CD14-positive monocyte (primary cell): Measurements from ENCODE around the gene ACSF2. TPM values are rescaled to one million over a fixed set of nuclear protein-coding genes. Genes with fewer than 3 reads are reported as not detected.

ENCODE experiments used
- DNase-seq, 3 donors: peaks; one replicate each; pipeline ENCODE4 v3.0.0-alpha.2; 2011 to 2022
- H2AFZ ChIP-seq: 2 replicates; pipeline ENCODE4 v1.6.0; 2012; ENCODE audit warnings: mild to moderate bottlenecking, low read depth, low read length, inconsistent platforms; ENCODE audit not compliant: insufficient read depth, poor library complexity, severe bottlenecking
- H3K27ac ChIP-seq, 2 donors: 1 replicate in 1 of 2; 2 replicates in 1 of 2; pipeline ENCODE4 v1.5.1; 2012 to 2013; ENCODE audit warnings: low read length in 2 of 2, control low read depth in 1 of 2, inconsistent platforms in 1 of 2, low read depth in 1 of 2, mild to moderate bottlenecking in 1 of 2
- H3K27me3 ChIP-seq, 2 donors: one replicate each; pipeline versions ENCODE4 v1.6.0 to v1.6.1; 2011 to 2013; ENCODE audit warnings: low read length in 2 of 2; ENCODE audit not compliant: control insufficient read depth in 2 of 2, insufficient read depth in 2 of 2
- H3K36me3 ChIP-seq, 2 donors: replicated peaks in 1 of 2; 1 replicate in 1 of 2; 2 replicates in 1 of 2; pipeline versions ENCODE4 v1.5.1 to v1.6.1; 2012 to 2013; ENCODE audit warnings: low read length in 2 of 2, control low read depth in 1 of 2, inconsistent platforms in 1 of 2, mild to moderate bottlenecking in 1 of 2; ENCODE audit not compliant: insufficient read depth in 2 of 2, control insufficient read depth in 1 of 2
- H3K4me1 ChIP-seq, 2 donors: 1 replicate in 1 of 2; 2 replicates in 1 of 2; pipeline versions ENCODE4 v1.5.1 to v1.6.1; 2012 to 2013; ENCODE audit warnings: low read length in 2 of 2, control low read depth in 1 of 2, inconsistent platforms in 1 of 2, mild to moderate bottlenecking in 1 of 2, moderate library complexity in 1 of 2; ENCODE audit not compliant: insufficient read depth in 2 of 2, control insufficient read depth in 1 of 2
- H3K4me2 ChIP-seq: replicated peaks from 2 replicates; pipeline ENCODE3; 2012; ENCODE audit warnings: low read length, moderate library complexity, mild to moderate bottlenecking; ENCODE audit not compliant: poor library complexity, severe bottlenecking; ENCODE audit errors: extremely low read depth
- H3K4me3 ChIP-seq, 3 experiments: fragments of 200-600 bp in 1 of 3; sonication (generic) in 1 of 3; replicated peaks in 1 of 3; 1 replicate in 2 of 3; 2 replicates in 1 of 3; pipeline ENCODE4 v1.5.1; 2011 to 2013; ENCODE audit warnings: low read length in 3 of 3, mild to moderate bottlenecking in 3 of 3, control low read depth in 2 of 3, low read depth in 2 of 3, inconsistent platforms in 1 of 3, moderate library complexity in 1 of 3
- H3K79me2 ChIP-seq: 2 replicates; pipeline ENCODE4 v1.6.0; 2012; ENCODE audit warnings: mild to moderate bottlenecking, control low read depth, inconsistent platforms, low read length, moderate library complexity; ENCODE audit not compliant: insufficient read depth
- H3K9ac ChIP-seq: 2 replicates; pipeline ENCODE4 v1.6.0; 2017; ENCODE audit warnings: low read length, mild to moderate bottlenecking; ENCODE audit not compliant: insufficient read depth, poor library complexity, severe bottlenecking
- H3K9me3 ChIP-seq, 2 donors: replicated peaks in 1 of 2; 1 replicate in 1 of 2; 2 replicates in 1 of 2; pipeline versions ENCODE4 v1.5.1 to v1.6.1; 2012 to 2013; ENCODE audit warnings: low read length in 2 of 2, control low read depth in 1 of 2; ENCODE audit not compliant: control insufficient read depth in 1 of 2, insufficient read depth in 1 of 2
- H4K20me1 ChIP-seq: 2 replicates; pipeline ENCODE4 v1.6.0; 2012; ENCODE audit warnings: mild to moderate bottlenecking, low read length, control low read depth, moderate library complexity; ENCODE audit not compliant: insufficient read depth
- H3K27ac Mint-ChIP-seq, 7 donors: one replicate each; pipeline ENCODE4 v1.8.0; 2020; ENCODE audit warnings: mild to moderate bottlenecking in 7 of 7, mixed read lengths in 7 of 7, moderate library complexity in 6 of 7, inconsistent platforms in 2 of 7
- H3K27me3 Mint-ChIP-seq, 3 donors: one replicate each; pipeline ENCODE4 v1.8.0; 2021 to 2022; ENCODE audit warnings: low read depth in 3 of 3, mild to moderate bottlenecking in 3 of 3, mixed read lengths in 3 of 3, moderate library complexity in 3 of 3, inconsistent platforms in 1 of 3
- H3K36me3 Mint-ChIP-seq, 2 donors: one replicate each; pipeline ENCODE4 v1.8.0; 2020; ENCODE audit warnings: mixed read lengths in 2 of 2, inconsistent platforms in 1 of 2, mild to moderate bottlenecking in 1 of 2
- H3K4me1 Mint-ChIP-seq: one replicate; pipeline ENCODE4 v1.8.0; 2020; ENCODE audit warnings: mild to moderate bottlenecking, mixed read lengths
- H3K4me3 Mint-ChIP-seq, 2 donors: one replicate each; pipeline ENCODE4 v1.8.0; 2020; ENCODE audit warnings: mild to moderate bottlenecking in 2 of 2, mixed read lengths in 2 of 2, moderate library complexity in 1 of 2
- H3K9me3 Mint-ChIP-seq, 7 donors: one replicate each; pipeline ENCODE4 v1.8.0; 2020 to 2022; ENCODE audit warnings: mixed read lengths in 7 of 7, mild to moderate bottlenecking in 6 of 7, moderate library complexity in 6 of 7, inconsistent platforms in 2 of 7
- CTCF ChIP-seq: fragments of 200-600 bp; IDR thresholded peaks from one replicate; pipeline ENCODE4 v1.8.0; 2022; ENCODE audit warnings: antibody characterized with exemption, mild to moderate bottlenecking
- WGBS: methylation state at CpG from one replicate; pipeline ENCODE4 v1.1.5; 2013; ENCODE audit warnings: missing lambda C conversion rate; ENCODE audit not compliant: insufficient coverage; 5-methylcytosine and 5-hydroxymethylcytosine counted together
- intact Hi-C, 2 donors: fragments of 100-400 bp; cut with micrococcal nuclease; formaldehyde crosslinking; loops; one replicate each; pipeline versions ENCODE4 v1.15.0 to v1.15.1; 2023
- polyA plus RNA-seq, 3 donors: library from polyadenylated mRNA; depleted of rRNA in 1 of 3; unstranded in 2 of 3; stranded (reverse) in 1 of 3; fragments of 300-500 nt in 2 of 3; fragments of >200 nt in 1 of 3; fragmentation: Illumina TruSeq in 2 of 3; gene quantifications; 1 replicate in 2 of 3; 2 replicates in 1 of 3; pipeline ENCODE4 v1.2.3, GENCODE V29; 2012 to 2021

ACSF2 gene
- polyA plus RNA-seq, 3 donors: 2.8 to 24.4 (median 5.5) TPM

GRCh38 chr17:50422738-50423137, 3.3 kb upstream of the ACSF2 start:
- Histone ChIP-seq H3K4me3 (no peak overlapping the region), H3K79me2 (peaks cover 6% of the 10 kb centered on the region), H3K9ac (no peak overlapping the region), H3K4me2 (no peak overlapping the region), H3K27ac (no peak overlapping the region), H3K27me3 (no peaks in the 10 kb centered on the region), H4K20me1 (no peaks in the 10 kb centered on the region), H3K36me3 (no peaks in the 10 kb centered on the region), H3K9me3 (no peaks in the 10 kb centered on the region), H2AFZ (no peak overlapping the region), H3K4me1 (peaks cover 52 to 56% of the 10 kb centered on the region in 2 donors)
- no peak for TF ChIP-seq CTCF
- peaks cover 0 to 5% (median 0%) of the 10 kb centered on the region in 3 donors for H3K27me3 Mint-ChIP-seq
- no peak overlapping the region for H3K4me3 Mint-ChIP-seq
- intact Hi-C loops: no loop called here
- H3K27ac Mint-ChIP-seq: no peak overlapping the region
- H3K36me3 Mint-ChIP-seq: no peaks in the 10 kb centered on the region
- peaks cover 55% of the 10 kb centered on the region for H3K4me1 Mint-ChIP-seq
- peaks cover 0 to 5% (median 3%) of the 10 kb centered on the region in 7 donors for H3K9me3 Mint-ChIP-seq
- no peak for DNase-seq
- WGBS: no CpG with 5 or more reads among the region's 2 CpGs

GRCh38 chr17:50423553-50424159, 2.4 kb upstream of the ACSF2 start:
- Histone ChIP-seq H3K4me1 (peaks cover 55 to 59% of the 10 kb centered on the region in 2 donors), H3K27me3 (no peaks in the 10 kb centered on the region), H3K36me3 (no peaks in the 10 kb centered on the region), H3K79me2 (peaks cover 10% of the 10 kb centered on the region), H3K4me3 (no peak overlapping the region), H3K9ac (no peak overlapping the region), H4K20me1 (no peaks in the 10 kb centered on the region), H3K27ac (no peak overlapping the region), H3K9me3 (no peaks in the 10 kb centered on the region), H3K4me2 (no peak overlapping the region), H2AFZ (no peak overlapping the region)
- intact Hi-C loops: no loop called here
- Mint-ChIP-seq H3K27ac (peak overlapping the region in 4 of 7 donors; percentile 18 to 43 (median 24)), H3K4me3 (peak overlapping the region in 1 of 2 donors; percentile 51), H3K9me3 (peaks cover 0 to 5% (median 3%) of the 10 kb centered on the region in 7 donors), H3K27me3 (peaks cover 0 to 5% (median 0%) of the 10 kb centered on the region in 3 donors), H3K36me3 (no peaks in the 10 kb centered on the region), H3K4me1 (peaks cover 58% of the 10 kb centered on the region)
- WGBS: 80% methylated on average over 1 of the region's 6 CpGs
- DNase-seq: peak; percentile 42 to 88 (median 57)
- TF ChIP-seq CTCF: no peak
